K562 (cell line): ENCODE measurements around the gene IQUB. TPM values are rescaled to one million over a fixed set of nuclear protein-coding genes. Genes with fewer than 3 reads are reported as not detected.

Source experiments
- CHCHD3 ChIP-seq: fragments of 250-450 bp; sonication (Bioruptor Pico); IDR thresholded peaks from 2 replicates; pipeline ENCODE4 v2.1.2; 2022; ENCODE audit warnings: mild to moderate bottlenecking
- DMBX1 ChIP-seq: fragments of 250-450 bp; sonication (Bioruptor Pico); IDR thresholded peaks from 2 replicates; pipeline ENCODE4 v1.8.0; 2022; ENCODE audit warnings: inconsistent platforms, mild to moderate bottlenecking, moderate library complexity, borderline replicate concordance
- DPF2 ChIP-seq: fragments of 450-650 bp; IDR thresholded peaks from 2 replicates; pipeline ENCODE4 v1.6.1; 2016
- GABPB1 ChIP-seq: sonication (generic); formaldehyde crosslinking; IDR thresholded peaks from 2 replicates; pipeline ENCODE4 v1.8.0; 2022; ENCODE audit warnings: mild to moderate bottlenecking, missing genetic modification reagents
- HSF4 ChIP-seq: fragments of 250-450 bp; sonication (Bioruptor Pico); IDR thresholded peaks from 2 replicates; pipeline ENCODE4 v2.1.2; 2022; ENCODE audit warnings: mild to moderate bottlenecking, moderate library complexity, borderline replicate concordance
- KLF16 ChIP-seq: IDR thresholded peaks from 2 replicates; pipeline ENCODE4 v1.6.1; 2016; ENCODE audit warnings: antibody characterized with exemption
- RBM15 ChIP-seq: fragments of 200-400 bp; formaldehyde crosslinking; IDR thresholded peaks from 2 replicates; pipeline ENCODE4 v1.6.1; 2018; ENCODE audit warnings: mild to moderate bottlenecking, low read length, moderate library complexity; ENCODE audit not compliant: insufficient read depth
- SRSF3 ChIP-seq: fragments of 200-400 bp; formaldehyde crosslinking; IDR thresholded peaks from 2 replicates; pipeline ENCODE4 v1.6.1; 2016; ENCODE audit warnings: mild to moderate bottlenecking, low read length, moderate library complexity; ENCODE audit not compliant: insufficient read depth
- U2AF2 ChIP-seq: fragments of 200-400 bp; formaldehyde crosslinking; optimal IDR thresholded peaks from 2 replicates; pipeline ENCODE3; 2017; ENCODE audit warnings: low read depth, mild to moderate bottlenecking, low read length
- polyA plus RNA-seq, 8 experiments: library from polyadenylated mRNA; depleted of rRNA in 4 of 8; stranded (reverse) in 5 of 8; unstranded in 3 of 8; fragments of >200 nt; fragmentation: Nextera tagmentation in 2 of 8; fragmentation: Illumina TruSeq in 1 of 8; extraction: Ambion mirVana in 2 of 8; extraction: Trizol in 1 of 8; gene quantifications; 2 replicates each; pipeline versions ENCODE4 v1.2.1 to v1.2.3, GENCODE V29; 2011 to 2014; ENCODE audit warnings: inconsistent platforms in 1 of 8, missing spikeins in 1 of 8
- total RNA-seq, 7 experiments: library from RNA; depleted of rRNA in 6 of 7; stranded (reverse); fragments of >200 nt in 6 of 7; fragmentation: Illumina TruSeq in 2 of 7; extraction: Trizol in 2 of 7; gene quantifications; 2 replicates each; pipeline versions ENCODE4 v1.2.1 to v1.2.3, GENCODE V29; 2011 to 2021; ENCODE audit warnings: low replicate concordance in 1 of 7
- TF ChIP-seq, protein P1 (sequence below): fragments of 450-650 bp; IDR thresholded peaks from 2 replicates; pipeline ENCODE4 v1.6.1; 2016; ENCODE audit warnings: low read depth
- TF ChIP-seq, protein P2 (sequence below): sonication (generic); formaldehyde crosslinking; IDR thresholded peaks from 2 replicates; pipeline ENCODE4 v1.8.0; 2022; ENCODE audit warnings: mild to moderate bottlenecking, missing genetic modification reagents
- TF ChIP-seq, protein P3 (sequence below): fragments of 450-650 bp; IDR thresholded peaks from 2 replicates; pipeline ENCODE4 v1.6.1; 2018; ENCODE audit not compliant: partially characterized antibody
- TF ChIP-seq, protein P4 (sequence below): fragments of 450-650 bp; IDR thresholded peaks from 2 replicates; pipeline ENCODE4 v1.6.1; 2016; ENCODE audit warnings: borderline replicate concordance

Gene IQUB
- total and polyA plus RNA-seq, 9 of the 15 experiments (the other 6 are each of a cell fraction or from before 2014, with no cell fraction given) = 0.62 to 2.6 (median 1.4) TPM

DNA sequence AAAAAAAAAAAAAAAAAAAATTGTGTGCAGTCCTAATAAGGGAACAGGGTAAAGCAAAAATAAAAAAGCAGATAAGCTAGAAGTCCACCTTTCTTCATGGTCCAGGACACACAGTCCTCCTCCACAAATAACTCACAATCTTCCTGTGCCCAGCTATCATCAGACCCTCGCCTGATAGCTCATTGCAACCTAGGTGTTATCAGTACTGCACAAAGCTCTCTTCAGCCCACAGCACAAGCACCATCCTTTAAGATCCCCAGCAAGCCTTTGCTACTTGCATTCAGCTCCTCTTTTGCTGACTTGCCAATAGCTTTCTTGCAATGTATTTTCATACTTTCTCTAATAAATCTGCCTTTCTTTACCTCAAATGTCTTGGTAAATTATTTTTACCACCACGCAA, 18.2 kb upstream of the IQUB start (continued):
- TF ChIP-seq, protein P1, sequence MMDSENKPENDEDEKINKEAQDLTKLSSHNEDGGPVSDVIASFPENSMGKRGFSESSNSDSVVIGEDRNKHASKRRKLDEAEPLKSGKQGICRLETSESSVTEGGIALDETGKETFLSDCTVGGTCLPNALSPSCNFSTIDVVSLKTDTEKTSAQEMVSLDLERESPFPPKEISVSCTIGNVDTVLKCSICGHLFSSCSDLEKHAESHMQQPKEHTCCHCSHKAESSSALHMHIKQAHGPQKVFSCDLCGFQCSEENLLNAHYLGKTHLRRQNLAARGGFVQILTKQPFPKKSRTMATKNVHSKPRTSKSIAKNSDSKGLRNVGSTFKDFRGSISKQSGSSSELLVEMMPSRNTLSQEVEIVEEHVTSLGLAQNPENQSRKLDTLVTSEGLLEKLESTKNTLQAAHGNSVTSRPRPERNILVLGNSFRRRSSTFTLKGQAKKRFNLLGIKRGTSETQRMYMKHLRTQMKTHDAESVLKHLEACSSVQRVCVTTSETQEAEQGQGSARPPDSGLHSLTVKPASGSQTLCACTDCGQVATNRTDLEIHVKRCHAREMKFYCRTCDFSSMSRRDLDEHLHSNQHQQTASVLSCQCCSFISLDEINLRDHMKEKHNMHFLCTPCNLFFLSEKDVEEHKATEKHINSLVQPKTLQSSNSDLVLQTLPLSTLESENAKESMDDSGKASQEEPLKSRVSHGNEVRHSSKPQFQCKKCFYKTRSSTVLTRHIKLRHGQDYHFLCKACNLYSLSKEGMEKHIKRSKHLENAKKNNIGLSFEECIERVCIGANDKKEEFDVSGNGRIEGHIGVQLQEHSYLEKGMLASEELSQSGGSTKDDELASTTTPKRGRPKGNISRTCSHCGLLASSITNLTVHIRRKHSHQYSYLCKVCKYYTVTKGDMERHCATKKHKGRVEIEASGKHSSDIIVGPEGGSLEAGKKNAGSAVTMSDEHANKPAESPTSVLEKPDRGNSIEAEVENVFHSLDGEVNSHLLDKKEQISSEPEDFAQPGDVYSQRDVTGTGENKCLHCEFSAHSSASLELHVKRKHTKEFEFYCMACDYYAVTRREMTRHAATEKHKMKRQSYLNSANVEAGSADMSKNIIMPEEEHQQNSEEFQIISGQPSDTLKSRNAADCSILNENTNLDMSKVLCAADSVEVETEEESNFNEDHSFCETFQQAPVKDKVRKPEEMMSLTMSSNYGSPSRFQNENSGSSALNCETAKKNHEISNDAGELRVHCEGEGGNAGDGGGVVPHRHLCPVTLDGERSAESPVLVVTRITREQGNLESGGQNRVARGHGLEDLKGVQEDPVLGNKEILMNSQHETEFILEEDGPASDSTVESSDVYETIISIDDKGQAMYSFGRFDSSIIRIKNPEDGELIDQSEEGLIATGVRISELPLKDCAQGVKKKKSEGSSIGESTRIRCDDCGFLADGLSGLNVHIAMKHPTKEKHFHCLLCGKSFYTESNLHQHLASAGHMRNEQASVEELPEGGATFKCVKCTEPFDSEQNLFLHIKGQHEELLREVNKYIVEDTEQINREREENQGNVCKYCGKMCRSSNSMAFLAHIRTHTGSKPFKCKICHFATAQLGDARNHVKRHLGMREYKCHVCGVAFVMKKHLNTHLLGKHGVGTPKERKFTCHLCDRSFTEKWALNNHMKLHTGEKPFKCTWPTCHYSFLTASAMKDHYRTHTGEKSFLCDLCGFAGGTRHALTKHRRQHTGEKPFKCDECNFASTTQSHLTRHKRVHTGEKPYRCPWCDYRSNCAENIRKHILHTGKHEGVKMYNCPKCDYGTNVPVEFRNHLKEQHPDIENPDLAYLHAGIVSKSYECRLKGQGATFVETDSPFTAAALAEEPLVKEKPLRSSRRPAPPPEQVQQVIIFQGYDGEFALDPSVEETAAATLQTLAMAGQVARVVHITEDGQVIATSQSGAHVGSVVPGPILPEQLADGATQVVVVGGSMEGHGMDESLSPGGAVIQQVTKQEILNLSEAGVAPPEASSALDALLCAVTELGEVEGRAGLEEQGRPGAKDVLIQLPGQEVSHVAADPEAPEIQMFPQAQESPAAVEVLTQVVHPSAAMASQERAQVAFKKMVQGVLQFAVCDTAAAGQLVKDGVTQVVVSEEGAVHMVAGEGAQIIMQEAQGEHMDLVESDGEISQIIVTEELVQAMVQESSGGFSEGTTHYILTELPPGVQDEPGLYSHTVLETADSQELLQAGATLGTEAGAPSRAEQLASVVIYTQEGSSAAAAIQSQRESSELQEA = no peak
- TF ChIP-seq RBM15 (no peak), GABPB1 (CRISPR knock-in tag) (no peak), DMBX1 (CRISPR knock-in tag) (0 out of 2 replicates have a peak, but pooled peaks have one; percentile 43), HSF4 (CRISPR knock-in tag) (no peak), DPF2 (peak; percentile 91), CHCHD3 (CRISPR knock-in tag) (no peak), SRSF3 (no peak), U2AF2 (no peak), KLF16 (peak; percentile 85)
- TF ChIP-seq, protein P2, sequence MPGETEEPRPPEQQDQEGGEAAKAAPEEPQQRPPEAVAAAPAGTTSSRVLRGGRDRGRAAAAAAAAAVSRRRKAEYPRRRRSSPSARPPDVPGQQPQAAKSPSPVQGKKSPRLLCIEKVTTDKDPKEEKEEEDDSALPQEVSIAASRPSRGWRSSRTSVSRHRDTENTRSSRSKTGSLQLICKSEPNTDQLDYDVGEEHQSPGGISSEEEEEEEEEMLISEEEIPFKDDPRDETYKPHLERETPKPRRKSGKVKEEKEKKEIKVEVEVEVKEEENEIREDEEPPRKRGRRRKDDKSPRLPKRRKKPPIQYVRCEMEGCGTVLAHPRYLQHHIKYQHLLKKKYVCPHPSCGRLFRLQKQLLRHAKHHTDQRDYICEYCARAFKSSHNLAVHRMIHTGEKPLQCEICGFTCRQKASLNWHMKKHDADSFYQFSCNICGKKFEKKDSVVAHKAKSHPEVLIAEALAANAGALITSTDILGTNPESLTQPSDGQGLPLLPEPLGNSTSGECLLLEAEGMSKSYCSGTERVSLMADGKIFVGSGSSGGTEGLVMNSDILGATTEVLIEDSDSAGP (CRISPR knock-in tag) = no peak
- TF ChIP-seq, protein P3, sequence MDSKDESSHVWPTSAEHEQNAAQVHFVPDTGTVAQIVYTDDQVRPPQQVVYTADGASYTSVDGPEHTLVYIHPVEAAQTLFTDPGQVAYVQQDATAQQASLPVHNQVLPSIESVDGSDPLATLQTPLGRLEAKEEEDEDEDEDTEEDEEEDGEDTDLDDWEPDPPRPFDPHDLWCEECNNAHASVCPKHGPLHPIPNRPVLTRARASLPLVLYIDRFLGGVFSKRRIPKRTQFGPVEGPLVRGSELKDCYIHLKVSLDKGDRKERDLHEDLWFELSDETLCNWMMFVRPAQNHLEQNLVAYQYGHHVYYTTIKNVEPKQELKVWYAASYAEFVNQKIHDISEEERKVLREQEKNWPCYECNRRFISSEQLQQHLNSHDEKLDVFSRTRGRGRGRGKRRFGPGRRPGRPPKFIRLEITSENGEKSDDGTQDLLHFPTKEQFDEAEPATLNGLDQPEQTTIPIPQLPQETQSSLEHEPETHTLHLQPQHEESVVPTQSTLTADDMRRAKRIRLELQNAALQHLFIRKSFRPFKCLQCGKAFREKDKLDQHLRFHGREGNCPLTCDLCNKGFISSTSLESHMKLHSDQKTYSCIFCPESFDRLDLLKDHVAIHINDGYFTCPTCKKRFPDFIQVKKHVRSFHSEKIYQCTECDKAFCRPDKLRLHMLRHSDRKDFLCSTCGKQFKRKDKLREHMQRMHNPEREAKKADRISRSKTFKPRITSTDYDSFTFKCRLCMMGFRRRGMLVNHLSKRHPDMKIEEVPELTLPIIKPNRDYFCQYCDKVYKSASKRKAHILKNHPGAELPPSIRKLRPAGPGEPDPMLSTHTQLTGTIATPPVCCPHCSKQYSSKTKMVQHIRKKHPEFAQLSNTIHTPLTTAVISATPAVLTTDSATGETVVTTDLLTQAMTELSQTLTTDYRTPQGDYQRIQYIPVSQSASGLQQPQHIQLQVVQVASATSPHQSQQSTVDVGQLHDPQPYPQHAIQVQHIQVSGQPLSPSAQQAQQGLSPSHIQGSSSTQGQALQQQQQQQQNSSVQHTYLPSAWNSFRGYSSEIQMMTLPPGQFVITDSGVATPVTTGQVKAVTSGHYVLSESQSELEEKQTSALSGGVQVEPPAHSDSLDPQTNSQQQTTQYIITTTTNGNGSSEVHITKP = no peak
- TF ChIP-seq, protein P4, sequence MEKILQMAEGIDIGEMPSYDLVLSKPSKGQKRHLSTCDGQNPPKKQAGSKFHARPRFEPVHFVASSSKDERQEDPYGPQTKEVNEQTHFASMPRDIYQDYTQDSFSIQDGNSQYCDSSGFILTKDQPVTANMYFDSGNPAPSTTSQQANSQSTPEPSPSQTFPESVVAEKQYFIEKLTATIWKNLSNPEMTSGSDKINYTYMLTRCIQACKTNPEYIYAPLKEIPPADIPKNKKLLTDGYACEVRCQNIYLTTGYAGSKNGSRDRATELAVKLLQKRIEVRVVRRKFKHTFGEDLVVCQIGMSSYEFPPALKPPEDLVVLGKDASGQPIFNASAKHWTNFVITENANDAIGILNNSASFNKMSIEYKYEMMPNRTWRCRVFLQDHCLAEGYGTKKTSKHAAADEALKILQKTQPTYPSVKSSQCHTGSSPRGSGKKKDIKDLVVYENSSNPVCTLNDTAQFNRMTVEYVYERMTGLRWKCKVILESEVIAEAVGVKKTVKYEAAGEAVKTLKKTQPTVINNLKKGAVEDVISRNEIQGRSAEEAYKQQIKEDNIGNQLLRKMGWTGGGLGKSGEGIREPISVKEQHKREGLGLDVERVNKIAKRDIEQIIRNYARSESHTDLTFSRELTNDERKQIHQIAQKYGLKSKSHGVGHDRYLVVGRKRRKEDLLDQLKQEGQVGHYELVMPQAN = 0 out of 2 replicates have a peak, but pooled peaks have one; percentile 13
